WTC11 (cell line): ENCODE data around the gene NEB. TPM values are rescaled to one million over a fixed set of nuclear protein-coding genes. Genes with fewer than 3 reads are reported as not detected.

Experiments
- ATAC-seq: fragments of 200-7000 bp; cut with Tn5 transposase; 2 replicates; pipeline ENCODE4 v1.10.0; 2021; ENCODE audit warnings: mild to moderate bottlenecking, moderate library complexity
- CTCF ChIA-PET: fragments of 300-600 bp; sonication (Branson Sonifier 250); formaldehyde crosslinking; loops from one replicate; lab custom pipeline; 2021; ENCODE audit warnings: antibody characterized with exemption; lab: Charles Lee
- POLR2A ChIA-PET: fragments of 350-600 bp; sonication (Branson Sonifier 250); formaldehyde crosslinking; loops from one replicate; lab custom pipeline; 2021; ENCODE audit warnings: antibody characterized with exemption; lab: Charles Lee
- DNase-seq: peaks from one replicate; pipeline ENCODE4 v3.0.0; 2021; ENCODE audit warnings: low spot score
- H3K27ac Mint-ChIP-seq: 2 replicates; pipeline ENCODE4 v1.8.0; 2021; ENCODE audit warnings: mixed read lengths
- H3K27me3 Mint-ChIP-seq: 2 replicates; pipeline ENCODE4 v1.8.0; 2021; ENCODE audit warnings: low read depth, mild to moderate bottlenecking, moderate library complexity, mixed read lengths
- H3K36me3 Mint-ChIP-seq: 2 replicates; pipeline ENCODE4 v1.8.0; 2021; ENCODE audit warnings: mixed read lengths
- H3K4me1 Mint-ChIP-seq: 2 replicates; pipeline ENCODE4 v1.8.0; 2022; ENCODE audit warnings: mixed read lengths
- H3K4me3 Mint-ChIP-seq: 2 replicates; pipeline ENCODE4 v1.8.0; 2021; ENCODE audit warnings: mild to moderate bottlenecking, moderate library complexity, mixed read lengths
- H3K9me3 Mint-ChIP-seq: 2 replicates; pipeline ENCODE4 v1.8.0; 2021; ENCODE audit warnings: mixed read lengths
- CBFB ChIP-seq: sonication (generic); formaldehyde crosslinking; IDR thresholded peaks from 2 replicates; pipeline ENCODE4 v1.8.1; 2022; ENCODE audit warnings: mild to moderate bottlenecking, low read depth, missing genetic modification reagents
- GTF2I ChIP-seq: fragments of 250-450 bp; sonication (Bioruptor Pico); conservative IDR thresholded peaks from 2 replicates; pipeline ENCODE4 v1.4.0; 2021; ENCODE audit warnings: mild to moderate bottlenecking
- IRF2 ChIP-seq: sonication (generic); formaldehyde crosslinking; IDR thresholded peaks from 2 replicates; pipeline ENCODE4 v1.8.0; 2022; ENCODE audit warnings: low read depth, missing genetic modification reagents, borderline replicate concordance
- KAT7 ChIP-seq: sonication (generic); formaldehyde crosslinking; IDR thresholded peaks from 2 replicates; pipeline ENCODE4 v1.8.1; 2023; ENCODE audit warnings: missing genetic modification reagents, mild to moderate bottlenecking, borderline replicate concordance
- NFE2L1 ChIP-seq: sonication (generic); formaldehyde crosslinking; IDR thresholded peaks from 2 replicates; pipeline ENCODE4 v1.8.1; 2023; ENCODE audit warnings: missing genetic modification reagents
- NR3C1 ChIP-seq: sonication (generic); formaldehyde crosslinking; conservative IDR thresholded peaks from 2 replicates; pipeline ENCODE4 v1.8.1; 2023; ENCODE audit warnings: low read depth, mild to moderate bottlenecking, missing genetic modification reagents
- TEAD1 ChIP-seq: sonication (generic); formaldehyde crosslinking; IDR thresholded peaks from 2 replicates; pipeline ENCODE4 v1.8.0; 2022; ENCODE audit warnings: mild to moderate bottlenecking, missing genetic modification reagents
- TP53 ChIP-seq: sonication (generic); formaldehyde crosslinking; IDR thresholded peaks from 2 replicates; pipeline ENCODE4 v1.8.1; 2023; ENCODE audit warnings: mild to moderate bottlenecking, missing genetic modification reagents
- ZNF396 ChIP-seq: fragments of 250-450 bp; sonication (Bioruptor Pico); IDR thresholded peaks from 2 replicates; pipeline ENCODE4 v1.8.0; 2021; ENCODE audit warnings: mild to moderate bottlenecking, moderate library complexity, borderline replicate concordance
- ZNF416 ChIP-seq: fragments of 250-450 bp; sonication (Bioruptor Pico); IDR thresholded peaks from 2 replicates; pipeline ENCODE4 v1.9.0; 2021; ENCODE audit warnings: mild to moderate bottlenecking, inconsistent platforms
- total RNA-seq: library from RNA; stranded (reverse); gene quantifications from 3 replicates; pipeline ENCODE4 v1.2.3, GENCODE V29; 2021
- TF ChIP-seq, protein P1 (sequence below): sonication (generic); formaldehyde crosslinking; IDR thresholded peaks from 2 replicates; pipeline ENCODE4 v1.8.1; 2022; ENCODE audit warnings: low read depth, mild to moderate bottlenecking, moderate library complexity, missing genetic modification reagents, borderline replicate concordance
- TF ChIP-seq, protein P2 (sequence below): sonication (generic); formaldehyde crosslinking; IDR thresholded peaks from 2 replicates; pipeline ENCODE4 v1.8.0; 2022; ENCODE audit warnings: mild to moderate bottlenecking, missing genetic modification reagents
- TF ChIP-seq, protein P3 (sequence below): fragments of 250-450 bp; sonication (Bioruptor Pico); conservative IDR thresholded peaks from 2 replicates; pipeline ENCODE4 v1.9.0; 2021; ENCODE audit warnings: mild to moderate bottlenecking
- TF ChIP-seq, protein P4 (sequence below): sonication (generic); formaldehyde crosslinking; IDR thresholded peaks from 2 replicates; pipeline ENCODE4 v1.8.0; 2022; ENCODE audit warnings: mild to moderate bottlenecking, missing genetic modification reagents
- TF ChIP-seq, protein P5 (sequence below): sonication (generic); formaldehyde crosslinking; IDR thresholded peaks from 2 replicates; pipeline ENCODE4 v1.8.0; 2022; ENCODE audit warnings: mild to moderate bottlenecking, missing genetic modification reagents
- TF ChIP-seq, protein P6 (sequence below): sonication (generic); formaldehyde crosslinking; conservative IDR thresholded peaks from 2 replicates; pipeline ENCODE4 v1.8.1; 2022; ENCODE audit warnings: mild to moderate bottlenecking, missing genetic modification reagents
- TF ChIP-seq, protein P7 (sequence below): sonication (generic); formaldehyde crosslinking; IDR thresholded peaks from 2 replicates; pipeline ENCODE4 v1.8.1; 2023; ENCODE audit warnings: mild to moderate bottlenecking, missing genetic modification reagents, moderate library complexity
- TF ChIP-seq, protein P8 (sequence below): fragments of 250-450 bp; sonication (Bioruptor Pico); IDR thresholded peaks from 2 replicates; pipeline ENCODE4 v1.9.0; 2021; ENCODE audit warnings: mild to moderate bottlenecking
- TF ChIP-seq, protein P9 (sequence below): sonication (generic); formaldehyde crosslinking; IDR thresholded peaks from 2 replicates; pipeline ENCODE4 v1.8.1; 2023; ENCODE audit warnings: mild to moderate bottlenecking, missing genetic modification reagents

The NEB gene
- total RNA-seq, 1 experiment from 2014 or later: 1.9 TPM

DNA sequence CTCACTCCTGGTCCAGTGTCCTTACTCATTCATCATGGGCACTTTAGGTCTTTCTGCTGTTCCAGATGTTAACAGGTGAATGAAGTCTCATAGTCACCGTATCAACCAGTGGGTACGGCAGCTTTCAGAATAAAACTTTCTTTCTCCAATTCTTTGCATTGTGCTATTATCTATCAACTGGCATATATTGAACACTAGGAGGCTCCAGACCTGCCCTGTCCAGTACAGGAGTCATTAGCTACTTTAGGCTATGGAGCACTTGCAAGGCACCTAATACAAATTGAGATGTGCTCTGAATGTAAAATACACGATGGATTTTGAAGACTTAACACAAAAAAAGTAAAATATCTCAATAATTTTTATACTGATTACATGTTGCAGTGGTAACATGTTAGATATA lies 43.2 kb upstream of the NEB start (continued):
- TF ChIP-seq, protein P1, sequence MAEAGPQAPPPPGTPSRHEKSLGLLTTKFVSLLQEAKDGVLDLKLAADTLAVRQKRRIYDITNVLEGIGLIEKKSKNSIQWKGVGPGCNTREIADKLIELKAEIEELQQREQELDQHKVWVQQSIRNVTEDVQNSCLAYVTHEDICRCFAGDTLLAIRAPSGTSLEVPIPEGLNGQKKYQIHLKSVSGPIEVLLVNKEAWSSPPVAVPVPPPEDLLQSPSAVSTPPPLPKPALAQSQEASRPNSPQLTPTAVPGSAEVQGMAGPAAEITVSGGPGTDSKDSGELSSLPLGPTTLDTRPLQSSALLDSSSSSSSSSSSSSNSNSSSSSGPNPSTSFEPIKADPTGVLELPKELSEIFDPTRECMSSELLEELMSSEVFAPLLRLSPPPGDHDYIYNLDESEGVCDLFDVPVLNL (CRISPR knock-in tag): no peak
- TF ChIP-seq TP53 (CRISPR knock-in tag) (no peak), NR3C1 (no peak), NFE2L1 (CRISPR knock-in tag) (no peak)
- TF ChIP-seq, all 79 proteins: peak for 0

DNA sequence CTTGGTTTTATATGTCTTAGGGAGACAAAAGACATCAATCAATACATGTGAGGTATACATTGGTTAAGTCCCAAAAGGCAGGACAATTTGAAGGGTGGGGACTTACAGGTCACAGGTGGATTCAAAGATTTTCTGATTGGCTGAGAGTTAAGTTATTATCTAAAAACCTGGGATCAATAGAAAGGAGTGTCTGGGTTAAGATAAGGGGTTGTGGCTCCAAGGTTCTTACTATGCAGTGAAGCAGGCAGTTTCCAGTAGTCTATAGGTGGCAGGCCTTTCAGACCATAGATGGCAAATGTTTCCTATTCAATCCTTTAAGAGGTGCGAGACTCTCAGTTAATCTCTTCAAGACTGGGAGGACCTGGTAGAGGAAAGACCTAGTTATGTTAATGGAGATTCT lies 42.1 kb upstream of the NEB start:
- no peak for DNase-seq
- Mint-ChIP-seq H3K9me3 (peaks cover 11% of the 10 kb centered on the region), H3K36me3 (peaks cover 42% of the 10 kb centered on the region), H3K4me1 (0 out of 2 replicates have a peak, but pooled peaks cover 3% of the 10 kb centered on the region), H3K27ac (no peak overlapping the region; the same call in 1 of the 2 replicates), H3K27me3 (no peaks in the 10 kb centered on the region), H3K4me3 (no peak overlapping the region)
- ChIA-PET CTCF (interaction anchor here (1.5 kb wide), 1 partner anchor 12 kb away, joined by 3 read pairs; no protein-coding TSS in a partner anchor), POLR2A (no interaction called here)
- ATAC-seq: no peak
- TF ChIP-seq, protein P2, sequence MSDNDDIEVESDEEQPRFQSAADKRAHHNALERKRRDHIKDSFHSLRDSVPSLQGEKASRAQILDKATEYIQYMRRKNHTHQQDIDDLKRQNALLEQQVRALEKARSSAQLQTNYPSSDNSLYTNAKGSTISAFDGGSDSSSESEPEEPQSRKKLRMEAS (CRISPR knock-in tag): no peak
- no peak for TF ChIP-seq TEAD1
- no peak for TF ChIP-seq ZNF416 (CRISPR knock-in tag)
- no peak for TF ChIP-seq GTF2I
- TF ChIP-seq, protein P3, sequence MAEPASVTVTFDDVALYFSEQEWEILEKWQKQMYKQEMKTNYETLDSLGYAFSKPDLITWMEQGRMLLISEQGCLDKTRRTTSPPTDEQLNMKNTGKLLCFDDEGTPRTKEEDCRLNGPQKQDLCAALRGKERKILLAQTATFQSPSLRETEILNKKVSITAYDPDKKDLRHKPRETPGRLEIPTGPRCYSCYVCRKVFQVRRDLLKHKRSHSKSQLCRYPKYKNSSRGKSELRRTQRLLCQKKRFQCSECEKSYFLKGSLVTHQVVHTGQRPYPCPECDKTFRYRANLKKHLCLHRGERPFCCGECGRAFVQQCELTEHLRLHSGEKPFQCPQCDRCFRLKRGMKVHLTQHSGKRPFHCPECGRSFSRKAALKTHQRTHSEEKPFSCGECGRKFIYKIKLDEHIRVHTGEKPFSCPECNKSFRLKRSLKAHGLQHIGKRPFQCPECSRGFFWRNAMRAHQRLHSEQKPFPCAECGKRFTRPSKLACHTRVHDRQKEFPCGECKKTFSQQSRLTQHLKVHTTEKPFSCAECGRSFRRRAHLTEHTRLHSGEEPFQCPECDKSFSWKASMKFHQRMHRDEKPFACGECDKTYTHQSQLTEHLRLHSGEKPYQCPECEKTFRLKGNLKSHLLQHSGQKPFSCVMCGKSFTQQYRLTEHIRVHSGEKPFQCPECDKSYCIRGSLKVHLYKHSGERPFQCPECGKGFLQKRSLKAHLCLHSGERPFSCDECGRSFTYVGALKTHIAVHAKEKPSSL (CRISPR knock-in tag): no peak
- TF ChIP-seq, protein P4, sequence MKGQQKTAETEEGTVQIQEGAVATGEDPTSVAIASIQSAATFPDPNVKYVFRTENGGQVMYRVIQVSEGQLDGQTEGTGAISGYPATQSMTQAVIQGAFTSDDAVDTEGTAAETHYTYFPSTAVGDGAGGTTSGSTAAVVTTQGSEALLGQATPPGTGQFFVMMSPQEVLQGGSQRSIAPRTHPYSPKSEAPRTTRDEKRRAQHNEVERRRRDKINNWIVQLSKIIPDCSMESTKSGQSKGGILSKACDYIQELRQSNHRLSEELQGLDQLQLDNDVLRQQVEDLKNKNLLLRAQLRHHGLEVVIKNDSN: no peak
- TF ChIP-seq, protein P5, sequence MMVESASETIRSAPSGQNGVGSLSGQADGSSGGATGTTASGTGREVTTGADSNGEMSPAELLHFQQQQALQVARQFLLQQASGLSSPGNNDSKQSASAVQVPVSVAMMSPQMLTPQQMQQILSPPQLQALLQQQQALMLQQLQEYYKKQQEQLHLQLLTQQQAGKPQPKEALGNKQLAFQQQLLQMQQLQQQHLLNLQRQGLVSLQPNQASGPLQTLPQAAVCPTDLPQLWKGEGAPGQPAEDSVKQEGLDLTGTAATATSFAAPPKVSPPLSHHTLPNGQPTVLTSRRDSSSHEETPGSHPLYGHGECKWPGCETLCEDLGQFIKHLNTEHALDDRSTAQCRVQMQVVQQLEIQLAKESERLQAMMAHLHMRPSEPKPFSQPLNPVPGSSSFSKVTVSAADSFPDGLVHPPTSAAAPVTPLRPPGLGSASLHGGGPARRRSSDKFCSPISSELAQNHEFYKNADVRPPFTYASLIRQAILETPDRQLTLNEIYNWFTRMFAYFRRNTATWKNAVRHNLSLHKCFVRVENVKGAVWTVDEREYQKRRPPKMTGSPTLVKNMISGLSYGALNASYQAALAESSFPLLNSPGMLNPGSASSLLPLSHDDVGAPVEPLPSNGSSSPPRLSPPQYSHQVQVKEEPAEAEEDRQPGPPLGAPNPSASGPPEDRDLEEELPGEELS (CRISPR knock-in tag): no peak
- no peak for TF ChIP-seq IRF2 (CRISPR knock-in tag)

DNA sequence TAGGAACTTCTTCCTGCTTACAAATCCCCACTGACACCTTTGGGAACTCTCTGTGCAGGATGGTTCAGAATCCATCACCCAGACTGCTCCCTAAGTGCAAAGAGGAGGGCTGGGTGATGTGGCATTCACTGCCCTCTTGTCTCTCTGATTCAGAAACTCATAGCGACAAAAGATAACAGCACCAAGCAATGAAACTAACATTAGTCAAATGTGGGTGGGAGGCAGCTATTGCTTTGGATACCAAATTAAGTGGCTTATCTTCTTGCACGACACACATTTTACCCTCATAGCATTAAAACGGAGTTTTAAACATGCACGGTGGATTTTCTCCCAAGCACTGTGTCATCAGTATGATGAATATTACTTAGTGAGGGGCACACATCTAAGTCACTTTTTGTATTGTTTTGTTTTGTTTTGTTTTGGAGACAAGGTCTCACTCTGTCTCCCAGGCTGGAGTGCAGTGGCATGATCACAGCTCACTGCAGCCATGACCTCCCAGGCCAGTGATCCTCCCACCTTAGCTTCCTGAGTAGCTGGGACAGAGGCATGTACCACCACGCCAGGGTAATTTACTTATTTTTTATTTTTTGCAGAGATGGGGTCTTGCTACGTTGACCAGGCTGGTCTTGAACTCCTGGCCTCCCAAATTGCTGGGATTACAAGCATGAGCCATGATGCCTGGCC lies 40.9 kb upstream of the NEB start:
- H3K36me3 Mint-ChIP-seq: peaks cover 41% of the 10 kb centered on the region
- H3K4me1 Mint-ChIP-seq: 0 out of 2 replicates have a peak, but pooled peaks cover 3% of the 10 kb centered on the region
- POLR2A ChIA-PET: no interaction called here
- CTCF ChIA-PET: no interaction called here
- H3K27ac Mint-ChIP-seq: peak overlapping the region; percentile 35; the same call in 1 of the 2 replicates
- no peaks in the 10 kb centered on the region for H3K27me3 Mint-ChIP-seq
- ATAC-seq (no peak), DNase-seq (no peak)
- no peak overlapping the region for H3K4me3 Mint-ChIP-seq
- peaks cover 11% of the 10 kb centered on the region for H3K9me3 Mint-ChIP-seq
- TF ChIP-seq, protein P6, sequence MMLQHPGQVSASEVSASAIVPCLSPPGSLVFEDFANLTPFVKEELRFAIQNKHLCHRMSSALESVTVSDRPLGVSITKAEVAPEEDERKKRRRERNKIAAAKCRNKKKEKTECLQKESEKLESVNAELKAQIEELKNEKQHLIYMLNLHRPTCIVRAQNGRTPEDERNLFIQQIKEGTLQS: no peak
- no peak for TF ChIP-seq ZNF396 (CRISPR knock-in tag)
- TF ChIP-seq KAT7 (CRISPR knock-in tag): no peak
- no peak for TF ChIP-seq CBFB (CRISPR knock-in tag)
- TF ChIP-seq TP53 (CRISPR knock-in tag): no peak
- TF ChIP-seq, protein P7, sequence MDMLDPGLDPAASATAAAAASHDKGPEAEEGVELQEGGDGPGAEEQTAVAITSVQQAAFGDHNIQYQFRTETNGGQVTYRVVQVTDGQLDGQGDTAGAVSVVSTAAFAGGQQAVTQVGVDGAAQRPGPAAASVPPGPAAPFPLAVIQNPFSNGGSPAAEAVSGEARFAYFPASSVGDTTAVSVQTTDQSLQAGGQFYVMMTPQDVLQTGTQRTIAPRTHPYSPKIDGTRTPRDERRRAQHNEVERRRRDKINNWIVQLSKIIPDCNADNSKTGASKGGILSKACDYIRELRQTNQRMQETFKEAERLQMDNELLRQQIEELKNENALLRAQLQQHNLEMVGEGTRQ (CRISPR knock-in tag): no peak
- TF ChIP-seq, protein P3 (CRISPR knock-in tag): no peak
- TF ChIP-seq GTF2I: no peak
- TF ChIP-seq, protein P8, sequence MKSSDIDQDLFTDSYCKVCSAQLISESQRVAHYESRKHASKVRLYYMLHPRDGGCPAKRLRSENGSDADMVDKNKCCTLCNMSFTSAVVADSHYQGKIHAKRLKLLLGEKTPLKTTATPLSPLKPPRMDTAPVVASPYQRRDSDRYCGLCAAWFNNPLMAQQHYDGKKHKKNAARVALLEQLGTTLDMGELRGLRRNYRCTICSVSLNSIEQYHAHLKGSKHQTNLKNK (CRISPR knock-in tag): no peak
- TF ChIP-seq, protein P9, sequence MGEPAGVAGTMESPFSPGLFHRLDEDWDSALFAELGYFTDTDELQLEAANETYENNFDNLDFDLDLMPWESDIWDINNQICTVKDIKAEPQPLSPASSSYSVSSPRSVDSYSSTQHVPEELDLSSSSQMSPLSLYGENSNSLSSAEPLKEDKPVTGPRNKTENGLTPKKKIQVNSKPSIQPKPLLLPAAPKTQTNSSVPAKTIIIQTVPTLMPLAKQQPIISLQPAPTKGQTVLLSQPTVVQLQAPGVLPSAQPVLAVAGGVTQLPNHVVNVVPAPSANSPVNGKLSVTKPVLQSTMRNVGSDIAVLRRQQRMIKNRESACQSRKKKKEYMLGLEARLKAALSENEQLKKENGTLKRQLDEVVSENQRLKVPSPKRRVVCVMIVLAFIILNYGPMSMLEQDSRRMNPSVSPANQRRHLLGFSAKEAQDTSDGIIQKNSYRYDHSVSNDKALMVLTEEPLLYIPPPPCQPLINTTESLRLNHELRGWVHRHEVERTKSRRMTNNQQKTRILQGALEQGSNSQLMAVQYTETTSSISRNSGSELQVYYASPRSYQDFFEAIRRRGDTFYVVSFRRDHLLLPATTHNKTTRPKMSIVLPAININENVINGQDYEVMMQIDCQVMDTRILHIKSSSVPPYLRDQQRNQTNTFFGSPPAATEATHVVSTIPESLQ: no peak
- TF ChIP-seq NR3C1: no peak
